ENCODE measurements around the gene KAT14.
A peak's percentile ranks its signal among the peaks of the same experiment; 100 is the strongest.
"Not testable (repeated sequence)": the region's sequence is repeated elsewhere in the genome, so short reads cannot be mapped to it uniquely, and the experiment has no call there.

Gene KAT14

DNA sequence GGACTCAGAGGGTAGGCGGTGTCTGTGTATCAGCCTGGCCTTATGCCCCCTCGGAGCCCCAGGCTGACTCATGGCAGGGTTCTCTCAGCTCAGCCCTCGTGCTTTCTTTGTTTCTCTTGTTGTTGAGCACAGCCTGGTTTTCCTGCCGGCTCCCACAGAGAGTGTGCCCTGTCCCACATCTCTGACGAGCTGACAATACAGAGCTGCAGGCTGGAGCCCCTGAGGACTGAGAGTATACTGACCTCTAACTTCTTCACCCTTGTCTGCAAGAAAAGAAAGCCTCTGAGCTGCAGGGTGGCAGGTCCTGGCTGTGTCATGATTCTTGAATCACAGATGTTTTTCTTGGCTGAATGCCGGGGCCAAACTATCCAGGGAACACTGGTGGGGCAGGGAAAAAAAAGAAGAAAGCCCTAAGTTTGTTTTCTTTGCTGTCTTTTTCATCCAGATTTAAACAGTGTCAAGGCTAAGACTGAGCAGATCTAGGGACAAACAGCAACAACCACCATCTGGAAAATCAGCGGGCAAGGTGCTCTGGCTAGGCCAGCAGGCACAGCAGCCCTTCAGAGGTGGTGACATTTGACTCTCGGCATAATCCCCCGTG lies 87.4 kb downstream of the KAT14 start:
- peak; percentile 19 for DNase-seq

DNA sequence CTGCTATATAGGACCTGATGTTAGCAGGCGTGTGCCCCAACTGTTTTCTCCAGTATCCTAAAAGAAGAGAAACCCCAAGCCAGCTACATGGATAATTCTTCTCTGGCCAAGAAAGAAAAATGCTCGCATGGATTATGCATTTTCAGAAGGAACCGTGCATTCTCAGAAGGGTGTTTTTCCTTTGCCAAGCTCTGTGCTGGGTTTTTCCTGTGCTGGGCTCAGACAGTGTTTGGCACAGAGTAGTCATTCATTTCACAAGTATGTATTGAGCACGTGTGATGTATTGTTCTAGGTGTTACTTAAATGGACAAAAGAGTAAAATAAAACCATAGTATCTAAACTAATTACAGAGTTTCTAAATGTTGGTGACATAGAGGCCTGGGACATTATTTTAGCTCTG lies 88.0 kb downstream of the KAT14 start:
- DNase-seq, result no peak

DNA sequence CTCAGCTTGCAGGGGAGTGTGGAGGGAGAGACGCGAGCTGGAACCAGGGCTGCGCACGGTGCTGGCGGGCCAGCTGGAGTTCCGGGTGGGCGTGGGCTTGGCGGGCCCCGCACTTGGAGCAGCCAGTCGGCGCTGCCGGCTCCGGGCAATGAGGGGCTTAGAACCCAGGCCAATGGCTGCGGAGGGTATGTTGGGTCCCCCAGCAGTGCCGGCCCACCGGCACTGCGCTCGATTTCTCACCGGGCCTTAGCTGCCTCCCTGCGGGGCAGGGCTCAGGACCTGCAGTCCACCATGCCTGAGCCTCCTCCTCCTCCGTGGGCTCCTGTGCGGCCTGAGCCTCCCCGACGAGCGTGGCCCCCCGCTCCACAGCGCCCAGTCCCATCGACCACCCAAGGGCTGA lies 89.1 kb downstream of the KAT14 start:
- DNase-seq, result not testable (repeated sequence)

DNA sequence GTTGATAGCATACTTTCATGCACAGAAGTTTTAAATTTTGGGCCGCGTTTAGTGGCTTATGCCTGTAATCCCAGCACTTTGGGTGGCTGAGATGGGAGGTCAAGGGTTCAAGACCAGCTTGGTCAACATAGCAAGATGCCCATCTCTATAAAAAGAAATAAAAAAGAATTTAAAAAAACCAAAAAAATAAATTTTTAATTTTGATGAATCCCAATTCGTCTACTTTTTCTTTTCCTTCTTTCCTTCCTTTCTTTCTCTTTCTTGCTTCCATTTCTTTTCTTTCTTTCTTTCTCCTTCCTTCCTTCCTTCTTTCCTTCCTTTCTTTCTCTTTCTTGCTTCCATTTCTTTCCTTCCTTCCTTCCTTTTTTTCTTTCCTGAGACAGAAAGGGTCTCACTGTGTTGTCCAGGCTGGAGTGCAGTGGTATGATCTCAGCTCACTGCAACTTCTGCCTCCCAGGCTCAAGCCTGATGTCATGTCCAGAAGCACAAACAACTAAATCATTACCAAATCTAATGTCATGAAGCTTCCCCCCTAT lies 95.8 kb downstream of the KAT14 start:
- DNase-seq, result no peak

Measured in NCI-H524 treated with DMSO at 0.1 percent for 48 hours (cell line).